Measurements from ENCODE around the gene LAMA2. TPM values are rescaled to one million over a fixed set of nuclear protein-coding genes. Genes with fewer than 3 reads are reported as not detected.

LAMA2 gene
- total RNA-seq, 6 experiments from 2014 or later: 2.9 to 12.1 (median 6.2) TPM

DNA sequence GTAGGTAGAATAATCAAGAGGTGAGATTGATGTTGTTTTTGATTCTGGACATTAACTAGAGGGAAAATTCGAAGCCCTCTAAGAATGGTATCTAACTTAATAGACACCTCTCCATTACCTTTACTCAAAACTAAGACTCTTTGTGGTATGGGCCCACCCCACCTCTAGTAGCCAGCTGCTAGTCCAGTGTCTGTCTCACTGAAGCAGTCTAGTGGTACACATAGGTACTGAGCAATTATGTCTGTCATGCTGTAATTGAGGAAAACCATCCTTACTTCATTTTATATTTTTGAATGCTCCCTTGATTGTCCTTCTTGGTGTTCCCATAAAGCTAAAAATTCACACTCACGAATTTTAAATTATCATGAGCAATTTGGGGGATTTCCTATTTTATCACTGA lies 536.4 kb downstream of the LAMA2 start:
- H3K9me3 ChIP-seq: no peaks in the 10 kb centered on the region
- no peak for DNase-seq
- 28% methylated on average over 2 of the region's 2 CpGs for WGBS (ENCODE audit: insufficient coverage, low coverage, low lambda C conversion rate, missing lambda C conversion rate)
- no peaks in the 10 kb centered on the region for H3K36me3 ChIP-seq
- H3K4me1 ChIP-seq: no peaks in the 10 kb centered on the region
- ATAC-seq: no peak
- H3K27ac ChIP-seq: no peak overlapping the region
- H3K27me3 ChIP-seq: no peaks in the 10 kb centered on the region
- intact Hi-C loops (cut with DNase I): no loop called here
- H3K4me3 ChIP-seq: no peak overlapping the region
- TF ChIP-seq, protein P1, sequence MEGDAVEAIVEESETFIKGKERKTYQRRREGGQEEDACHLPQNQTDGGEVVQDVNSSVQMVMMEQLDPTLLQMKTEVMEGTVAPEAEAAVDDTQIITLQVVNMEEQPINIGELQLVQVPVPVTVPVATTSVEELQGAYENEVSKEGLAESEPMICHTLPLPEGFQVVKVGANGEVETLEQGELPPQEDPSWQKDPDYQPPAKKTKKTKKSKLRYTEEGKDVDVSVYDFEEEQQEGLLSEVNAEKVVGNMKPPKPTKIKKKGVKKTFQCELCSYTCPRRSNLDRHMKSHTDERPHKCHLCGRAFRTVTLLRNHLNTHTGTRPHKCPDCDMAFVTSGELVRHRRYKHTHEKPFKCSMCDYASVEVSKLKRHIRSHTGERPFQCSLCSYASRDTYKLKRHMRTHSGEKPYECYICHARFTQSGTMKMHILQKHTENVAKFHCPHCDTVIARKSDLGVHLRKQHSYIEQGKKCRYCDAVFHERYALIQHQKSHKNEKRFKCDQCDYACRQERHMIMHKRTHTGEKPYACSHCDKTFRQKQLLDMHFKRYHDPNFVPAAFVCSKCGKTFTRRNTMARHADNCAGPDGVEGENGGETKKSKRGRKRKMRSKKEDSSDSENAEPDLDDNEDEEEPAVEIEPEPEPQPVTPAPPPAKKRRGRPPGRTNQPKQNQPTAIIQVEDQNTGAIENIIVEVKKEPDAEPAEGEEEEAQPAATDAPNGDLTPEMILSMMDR (IDR thresholded peaks at IDR 0.05): no peak
- TF ChIP-seq POLR2A (IDR thresholded peaks at IDR 0.05): no peak

DNA sequence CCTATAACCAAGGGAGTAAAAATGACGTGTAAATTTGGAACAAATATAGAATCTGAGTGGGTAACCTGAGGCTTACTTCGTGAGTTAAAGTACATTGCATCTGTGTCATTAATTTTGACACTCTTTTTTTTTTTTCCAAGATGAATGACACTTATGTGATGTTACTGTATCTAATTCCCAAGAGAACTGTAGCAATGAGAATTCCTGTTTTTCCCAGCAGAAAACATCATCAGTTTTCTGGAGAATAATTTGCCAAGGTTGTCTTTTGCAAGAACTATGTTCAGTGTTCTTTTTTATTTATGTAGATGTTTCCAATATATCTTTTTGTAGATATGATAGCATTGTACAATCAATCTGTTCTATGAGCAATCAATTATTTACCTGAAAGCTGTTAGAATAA lies 543.4 kb downstream of the LAMA2 start:
- ATAC-seq (no peak), DNase-seq (no peak)
- 28% methylated on average over 2 of the region's 2 CpGs for WGBS (ENCODE audit: insufficient coverage, low coverage, low lambda C conversion rate, missing lambda C conversion rate)
- Histone ChIP-seq H3K27me3 (no peaks in the 10 kb centered on the region), H3K36me3 (no peaks in the 10 kb centered on the region), H3K9me3 (no peaks in the 10 kb centered on the region), H3K4me3 (no peak overlapping the region), H3K4me1 (no peaks in the 10 kb centered on the region), H3K27ac (no peak overlapping the region)
- intact Hi-C loops (cut with DNase I): no loop called here
- no peak for TF ChIP-seq POLR2A (IDR thresholded peaks at IDR 0.05)

DNA sequence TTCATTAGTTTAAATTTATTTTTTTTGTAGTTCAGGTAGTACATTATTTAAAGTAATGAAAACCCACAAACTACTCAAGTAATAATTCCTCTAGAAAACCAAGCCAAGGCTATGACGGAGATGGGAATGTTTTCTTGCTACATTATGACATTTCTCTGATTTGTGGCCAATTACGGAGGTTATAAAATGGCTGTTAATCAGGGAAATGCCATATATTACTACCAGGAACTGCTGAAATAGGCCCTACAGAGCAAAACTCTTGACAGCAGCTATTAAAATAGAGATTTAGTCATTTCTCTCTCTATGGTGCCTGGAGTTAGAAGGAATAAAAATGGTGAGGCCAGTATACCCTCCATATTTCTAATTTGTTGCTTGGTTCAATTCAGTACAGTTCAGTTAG lies 547.0 kb downstream of the LAMA2 start:
- no peaks in the 10 kb centered on the region for H3K4me1 ChIP-seq
- no peaks in the 10 kb centered on the region for H3K27me3 ChIP-seq
- DNase-seq (no peak), ATAC-seq (no peak)
- no peak overlapping the region for H3K4me3 ChIP-seq
- intact Hi-C loops (cut with DNase I): no loop called here
- H3K27ac ChIP-seq: no peak overlapping the region
- WGBS (ENCODE audit: insufficient coverage, low coverage, low lambda C conversion rate, missing lambda C conversion rate): 62% methylated on average over 2 of the region's 2 CpGs
- no peaks in the 10 kb centered on the region for H3K9me3 ChIP-seq
- H3K36me3 ChIP-seq: no peaks in the 10 kb centered on the region
- TF ChIP-seq, protein P1 (IDR thresholded peaks at IDR 0.05): no peak

DNA sequence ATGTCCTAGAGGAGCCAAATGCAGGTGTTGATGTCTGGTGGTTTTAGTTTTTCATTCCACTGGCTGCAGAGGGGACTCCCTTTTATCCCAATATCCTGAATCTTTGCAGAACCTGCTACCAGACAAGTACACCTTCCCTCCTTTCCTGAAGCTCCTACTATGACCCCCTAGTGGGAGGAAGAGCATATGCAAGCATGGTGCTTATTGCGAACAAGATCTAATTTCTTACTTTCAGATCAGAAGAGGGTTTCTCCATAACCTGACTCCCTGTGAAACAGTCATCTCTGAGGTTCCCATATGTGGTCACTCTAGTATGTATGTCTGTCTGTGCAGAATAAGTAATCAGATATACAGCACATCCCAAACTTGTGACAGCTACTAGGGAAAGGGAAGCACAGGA lies 549.8 kb downstream of the LAMA2 start:
- Histone ChIP-seq H3K27ac (no peak overlapping the region), H3K4me1 (no peaks in the 10 kb centered on the region), H3K27me3 (no peaks in the 10 kb centered on the region), H3K9me3 (no peaks in the 10 kb centered on the region), H3K36me3 (no peaks in the 10 kb centered on the region), H3K4me3 (no peak overlapping the region)
- intact Hi-C loops (cut with DNase I): no loop called here
- DNase-seq: no peak
- TF ChIP-seq POLR2A (IDR thresholded peaks at IDR 0.05): no peak
- TF ChIP-seq, protein P1 (IDR thresholded peaks at IDR 0.05): no peak
- ATAC-seq: no peak
- 76% methylated on average over 1 of the region's 1 CpG for WGBS (ENCODE audit: insufficient coverage, low coverage, low lambda C conversion rate, missing lambda C conversion rate)

DNA sequence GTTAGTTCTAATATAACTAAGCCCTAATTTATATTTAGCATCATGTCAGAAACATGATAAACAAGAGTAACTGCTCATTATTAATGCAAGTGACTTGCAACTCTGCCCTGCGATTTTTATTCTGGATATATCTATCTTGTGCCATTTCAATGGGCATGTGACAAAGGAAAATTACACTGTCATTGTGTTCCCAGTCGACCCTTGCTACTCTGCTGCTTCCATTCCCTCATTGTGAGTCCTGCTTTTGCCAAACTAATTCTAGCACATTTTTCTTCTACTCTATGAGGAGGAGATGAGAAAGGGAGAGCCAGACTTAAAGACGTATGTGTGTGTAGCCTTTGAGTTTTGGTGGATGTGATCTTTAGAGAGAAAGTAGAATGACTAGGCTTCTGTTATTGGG lies 551.2 kb downstream of the LAMA2 start:
- no peak overlapping the region for H3K27ac ChIP-seq
- TF ChIP-seq, protein P1 (IDR thresholded peaks at IDR 0.05): no peak
- no peak for TF ChIP-seq POLR2A (IDR thresholded peaks at IDR 0.05)
- intact Hi-C loops (cut with DNase I): no loop called here
- H3K36me3 ChIP-seq: no peaks in the 10 kb centered on the region
- no peak for DNase-seq
- no peak overlapping the region for H3K4me3 ChIP-seq
- 50% methylated on average over 3 of the region's 3 CpGs for WGBS (ENCODE audit: insufficient coverage, low coverage, low lambda C conversion rate, missing lambda C conversion rate)
- no peak for ATAC-seq
- H3K9me3 ChIP-seq: no peaks in the 10 kb centered on the region
- H3K27me3 ChIP-seq: no peaks in the 10 kb centered on the region
- H3K4me1 ChIP-seq: no peaks in the 10 kb centered on the region

Measured in right lobe of liver (tissue), 6 donors.